Measurements from ENCODE around the gene PCDHB13.

DNA sequence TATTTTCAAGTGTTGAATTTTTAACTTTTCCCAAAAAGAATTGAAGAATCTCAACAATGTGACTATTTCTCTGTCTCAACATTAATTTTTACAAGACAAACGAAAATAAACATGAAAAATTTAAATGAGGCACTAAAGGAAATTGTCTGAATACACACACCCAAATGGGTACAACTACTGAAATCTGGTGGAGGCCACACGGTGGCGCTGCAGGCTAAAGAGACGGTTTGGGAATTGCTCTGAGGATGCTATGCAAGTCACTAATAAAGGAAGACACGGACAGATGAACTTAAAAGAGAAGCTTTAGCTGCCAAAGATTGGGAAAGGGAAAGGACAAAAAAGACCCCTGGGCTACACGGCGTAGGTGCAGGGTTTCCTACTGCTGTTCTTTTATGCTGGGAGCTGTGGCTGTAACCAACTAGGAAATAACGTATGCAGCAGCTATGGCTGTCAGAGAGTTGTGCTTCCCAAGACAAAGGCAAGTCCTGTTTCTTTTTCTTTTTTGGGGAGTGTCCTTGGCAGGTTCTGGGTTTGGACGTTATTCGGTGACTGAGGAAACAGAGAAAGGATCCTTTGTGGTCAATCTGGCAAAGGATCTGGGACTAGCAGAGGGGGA, 21.5 kb upstream of the PCDHB13 start, which contains the start of gene PCDHB10:
- TF ChIP-seq GATA2 (IDR thresholded peaks at IDR 0.05; ENCODE audit: low read depth, low read length) (no peak), GATA3 (IDR thresholded peaks at IDR 0.05; ENCODE audit: low read depth, low read length) (no peak)

Data from SH-SY5Y (cell line).